Smooth muscle cell (in vitro differentiated cells): ENCODE data around the gene PDIK1L. TPM values are rescaled to one million over a fixed set of nuclear protein-coding genes. Genes with fewer than 3 reads are reported as not detected.

Experiments
- DNase-seq: peaks from one replicate; lab custom pipeline; 2025; ENCODE audit not compliant: unreplicated experiment; lab: John Stamatoyannopoulos, UW
- H2AFZ ChIP-seq: fragments of 200-600 bp; sonication (generic); 2 replicates; pipeline ENCODE4 v1.6.0; 2016; ENCODE audit warnings: antibody characterized with exemption, low read depth, mild to moderate bottlenecking
- H3F3A ChIP-seq: fragments of 200-600 bp; sonication (generic); 2 replicates; pipeline ENCODE4 v1.6.0; 2017; ENCODE audit warnings: antibody characterized with exemption, low read depth
- H3K27ac ChIP-seq: fragments of 200-600 bp; sonication (generic); 2 replicates; pipeline ENCODE4 v1.5.1; 2016; ENCODE audit warnings: low read depth, mild to moderate bottlenecking
- H3K27me3 ChIP-seq: fragments of 200-600 bp; sonication (generic); 2 replicates; pipeline ENCODE4 v1.6.1; 2016; ENCODE audit warnings: low read depth, mild to moderate bottlenecking
- H3K36me3 ChIP-seq: fragments of 200-600 bp; sonication (generic); 2 replicates; pipeline ENCODE4 v1.5.1; 2016; ENCODE audit warnings: low read depth
- H3K4me1 ChIP-seq: fragments of 200-600 bp; sonication (generic); 2 replicates; pipeline ENCODE4 v1.5.1; 2016; ENCODE audit warnings: low read depth
- H3K4me2 ChIP-seq: fragments of 200-600 bp; sonication (generic); 2 replicates; pipeline ENCODE4 v1.6.0; 2016; ENCODE audit warnings: mild to moderate bottlenecking
- H3K4me3 ChIP-seq: fragments of 200-600 bp; sonication (generic); 2 replicates; pipeline ENCODE4 v1.5.1; 2016; ENCODE audit warnings: mild to moderate bottlenecking
- H3K79me2 ChIP-seq: fragments of 200-600 bp; sonication (generic); 2 replicates; pipeline ENCODE4 v1.6.0; 2016; ENCODE audit warnings: low read depth, mild to moderate bottlenecking
- H3K9ac ChIP-seq: fragments of 200-600 bp; sonication (generic); 2 replicates; pipeline ENCODE4 v1.6.0; 2016; ENCODE audit warnings: low read depth
- H3K9me3 ChIP-seq: fragments of 200-600 bp; sonication (generic); replicated peaks from 2 replicates; pipeline ENCODE4 v1.5.1; 2016; ENCODE audit warnings: low read depth
- H4K20me1 ChIP-seq: fragments of 200-600 bp; sonication (generic); 2 replicates; pipeline ENCODE4 v1.6.0; 2016; ENCODE audit warnings: low read depth
- WGBS: methylation state at CpG from one replicate; pipeline ENCODE4 v1.1.7; 2016; ENCODE audit warnings: low lambda C conversion rate; 5-methylcytosine and 5-hydroxymethylcytosine counted together
- polyA plus RNA-seq: library from polyadenylated mRNA; unstranded; fragments of >200 nt; fragmentation: Nextera tagmentation; extraction: Ambion mirVana; gene quantifications from 2 replicates; pipeline ENCODE4 v1.2.1, GENCODE V29; 2016
- total RNA-seq: library from RNA; depleted of rRNA; stranded (reverse); fragments of >200 nt; gene quantifications from 2 replicates; pipeline ENCODE4 v1.2.3, GENCODE V29; 2014
- TF ChIP-seq, protein P1 (sequence below): fragments of 200-600 bp; sonication (generic); IDR thresholded peaks from 2 replicates; pipeline ENCODE4 v1.5.1; 2017; ENCODE audit warnings: borderline replicate concordance, mild to moderate bottlenecking, antibody characterized with exemption; ENCODE audit not compliant: insufficient read depth, poor library complexity, severe bottlenecking

PDIK1L gene
- total and polyA plus RNA-seq, 2 experiments from 2014 or later = 1.9 to 3.7 TPM

DNA sequence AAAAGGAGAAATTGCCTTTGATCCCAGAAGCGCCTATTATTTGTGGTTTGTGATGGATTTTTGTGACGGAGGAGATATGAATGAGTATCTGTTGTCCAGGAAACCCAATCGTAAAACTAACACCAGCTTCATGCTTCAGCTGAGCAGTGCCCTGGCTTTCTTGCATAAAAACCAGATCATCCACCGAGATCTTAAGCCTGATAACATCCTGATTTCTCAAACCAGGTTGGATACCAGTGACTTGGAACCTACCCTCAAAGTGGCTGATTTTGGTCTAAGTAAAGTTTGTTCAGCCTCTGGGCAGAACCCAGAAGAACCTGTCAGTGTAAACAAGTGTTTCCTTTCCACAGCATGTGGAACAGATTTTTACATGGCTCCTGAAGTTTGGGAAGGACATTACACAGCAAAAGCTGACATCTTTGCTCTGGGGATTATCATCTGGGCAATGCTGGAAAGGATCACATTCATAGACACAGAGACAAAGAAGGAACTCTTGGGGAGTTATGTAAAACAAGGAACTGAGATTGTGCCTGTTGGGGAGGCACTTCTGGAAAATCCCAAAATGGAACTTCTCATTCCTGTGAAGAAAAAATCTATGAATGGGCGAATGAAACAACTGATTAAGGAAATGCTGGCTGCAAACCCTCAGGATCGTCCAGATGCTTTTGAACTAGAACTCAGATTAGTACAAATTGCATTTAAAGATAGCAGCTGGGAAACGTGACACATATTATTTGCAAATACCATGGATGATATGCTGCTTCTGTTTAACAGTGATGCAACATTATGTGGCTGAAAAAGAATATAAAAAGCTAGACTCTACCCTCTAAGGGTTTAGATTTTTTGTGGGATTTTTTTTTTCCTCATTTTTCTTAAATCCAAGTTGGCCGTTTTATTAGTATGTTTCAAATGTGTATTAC, 10.5 kb downstream of the PDIK1L start:
- TF ChIP-seq, protein P1, sequence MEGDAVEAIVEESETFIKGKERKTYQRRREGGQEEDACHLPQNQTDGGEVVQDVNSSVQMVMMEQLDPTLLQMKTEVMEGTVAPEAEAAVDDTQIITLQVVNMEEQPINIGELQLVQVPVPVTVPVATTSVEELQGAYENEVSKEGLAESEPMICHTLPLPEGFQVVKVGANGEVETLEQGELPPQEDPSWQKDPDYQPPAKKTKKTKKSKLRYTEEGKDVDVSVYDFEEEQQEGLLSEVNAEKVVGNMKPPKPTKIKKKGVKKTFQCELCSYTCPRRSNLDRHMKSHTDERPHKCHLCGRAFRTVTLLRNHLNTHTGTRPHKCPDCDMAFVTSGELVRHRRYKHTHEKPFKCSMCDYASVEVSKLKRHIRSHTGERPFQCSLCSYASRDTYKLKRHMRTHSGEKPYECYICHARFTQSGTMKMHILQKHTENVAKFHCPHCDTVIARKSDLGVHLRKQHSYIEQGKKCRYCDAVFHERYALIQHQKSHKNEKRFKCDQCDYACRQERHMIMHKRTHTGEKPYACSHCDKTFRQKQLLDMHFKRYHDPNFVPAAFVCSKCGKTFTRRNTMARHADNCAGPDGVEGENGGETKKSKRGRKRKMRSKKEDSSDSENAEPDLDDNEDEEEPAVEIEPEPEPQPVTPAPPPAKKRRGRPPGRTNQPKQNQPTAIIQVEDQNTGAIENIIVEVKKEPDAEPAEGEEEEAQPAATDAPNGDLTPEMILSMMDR = no peak
- Histone ChIP-seq H3K27me3 (no peaks in the 10 kb centered on the region), H3K4me3 (no peak overlapping the region), H3K4me2 (peak overlapping the region; percentile 9), H2AFZ (no peak overlapping the region), H3K9me3 (no peaks in the 10 kb centered on the region), H3F3A (peaks cover 16% of the 10 kb centered on the region), H3K4me1 (no peaks in the 10 kb centered on the region), H4K20me1 (no peaks in the 10 kb centered on the region), H3K27ac (peak overlapping the region; percentile 61), H3K79me2 (no peaks in the 10 kb centered on the region), H3K36me3 (peaks cover 5% of the 10 kb centered on the region), H3K9ac (no peak overlapping the region)
- WGBS = 31% methylated on average over 8 of the region's 8 CpGs
- DNase-seq = no peak

DNA sequence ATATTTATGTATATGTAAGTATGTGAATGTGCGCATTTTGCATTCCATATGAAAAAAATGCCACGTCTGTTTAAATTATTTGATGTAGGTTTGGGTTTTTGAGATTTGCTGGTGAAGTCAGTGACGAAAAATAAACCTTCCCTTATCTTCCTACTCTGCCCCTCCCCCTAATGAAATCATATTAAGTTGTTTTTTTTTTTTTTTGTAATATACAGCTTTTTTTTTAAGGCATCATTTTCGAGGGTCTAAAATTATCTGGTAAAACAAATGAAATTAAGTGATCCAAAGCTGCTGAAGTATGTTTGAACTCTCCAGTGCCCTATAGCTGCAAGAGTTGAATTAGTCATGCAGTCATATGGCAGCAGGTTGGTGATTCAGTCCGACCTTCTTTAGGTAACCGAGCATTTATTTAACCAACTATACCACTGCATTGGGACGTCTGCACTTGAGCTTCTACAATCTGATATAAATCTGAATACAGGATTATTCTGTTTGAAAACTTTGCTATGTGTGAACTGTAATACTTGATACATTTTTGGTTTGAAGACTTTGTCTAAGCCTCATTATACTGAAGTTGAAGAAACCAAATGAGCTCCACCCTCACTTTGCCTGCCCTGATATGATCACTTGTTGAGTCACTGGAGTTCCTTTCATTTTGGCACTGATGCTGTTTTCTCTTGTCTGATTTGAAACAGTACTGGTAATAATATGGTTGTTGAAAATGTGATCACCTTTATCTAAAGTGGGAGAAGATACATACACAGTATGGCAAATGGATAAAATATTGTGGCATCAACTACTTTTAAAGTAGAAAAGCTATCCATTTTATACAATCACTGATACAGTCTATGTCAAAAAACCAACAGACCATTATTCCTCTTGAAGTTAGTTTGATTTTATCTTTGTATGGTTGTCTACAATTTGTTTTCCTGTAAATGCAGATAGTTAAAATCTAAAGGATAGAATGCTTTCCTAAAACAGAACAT, 11.7 kb downstream of the PDIK1L start:
- H3K4me2 ChIP-seq = no peak overlapping the region
- H4K20me1 ChIP-seq = no peaks in the 10 kb centered on the region
- TF ChIP-seq, protein P1 = no peak
- no peaks in the 10 kb centered on the region for H3K4me1 ChIP-seq
- H3F3A ChIP-seq = peaks cover 16% of the 10 kb centered on the region
- no peak overlapping the region for H3K9ac ChIP-seq
- no peak overlapping the region for H3K4me3 ChIP-seq
- peak overlapping the region; percentile 61 for H3K27ac ChIP-seq
- no peaks in the 10 kb centered on the region for H3K27me3 ChIP-seq
- H3K36me3 ChIP-seq = peaks cover 3% of the 10 kb centered on the region
- no peak for DNase-seq
- no peaks in the 10 kb centered on the region for H3K9me3 ChIP-seq
- H2AFZ ChIP-seq = no peak overlapping the region
- H3K79me2 ChIP-seq = no peaks in the 10 kb centered on the region
- WGBS = 85% methylated on average over 7 of the region's 7 CpGs

GRCh38 chr1:26124418-26125331, 13.1 kb downstream of the PDIK1L start:
- no peak overlapping the region for H3K4me3 ChIP-seq
- H3K27me3 ChIP-seq = no peaks in the 10 kb centered on the region
- 94% methylated on average over 4 of the region's 4 CpGs for whole genome bisulfite sequencing
- H4K20me1 ChIP-seq = no peaks in the 10 kb centered on the region
- H2AFZ ChIP-seq = no peak overlapping the region
- H3K4me2 ChIP-seq = no peak overlapping the region
- TF ChIP-seq, protein P1 = no peak
- H3F3A ChIP-seq = peaks cover 16% of the 10 kb centered on the region
- DNase-seq = no peak
- H3K4me1 ChIP-seq = no peaks in the 10 kb centered on the region
- no peaks in the 10 kb centered on the region for H3K36me3 ChIP-seq
- no peak overlapping the region for H3K27ac ChIP-seq
- H3K9me3 ChIP-seq = no peaks in the 10 kb centered on the region
- no peak overlapping the region for H3K9ac ChIP-seq
- H3K79me2 ChIP-seq = no peaks in the 10 kb centered on the region
